SW 1271 (cell line): ENCODE measurements around the gene DEXI.
"Not testable (repeated sequence)": the region's sequence is repeated elsewhere in the genome, so short reads cannot be mapped to it uniquely, and the experiment has no call there.

Source experiments
- DNase-seq, 2 experiments: peaks; one replicate each; lab custom pipeline; 2025; lab: John Stamatoyannopoulos, UW

The DEXI gene

GRCh38 chr16:10941127-10941933 lies 938 bp downstream of the DEXI start:
- no peak for DNase-seq

GRCh38 chr16:10940501-10941079 lies 1.7 kb downstream of the DEXI start:
- no peak for DNase-seq

GRCh38 chr16:10939649-10940234 lies 2.5 kb downstream of the DEXI start:
- no peak for DNase-seq

GRCh38 chr16:10938796-10939648 lies 3.2 kb downstream of the DEXI start:
- no peak for DNase-seq

- DNase-seq = no peak
Measured at GRCh38 chr16:10938321-10938720, 3.9 kb downstream of the DEXI start.

GRCh38 chr16:10937068-10937859 lies 5.0 kb downstream of the DEXI start:
- DNase-seq = no peak

DNA sequence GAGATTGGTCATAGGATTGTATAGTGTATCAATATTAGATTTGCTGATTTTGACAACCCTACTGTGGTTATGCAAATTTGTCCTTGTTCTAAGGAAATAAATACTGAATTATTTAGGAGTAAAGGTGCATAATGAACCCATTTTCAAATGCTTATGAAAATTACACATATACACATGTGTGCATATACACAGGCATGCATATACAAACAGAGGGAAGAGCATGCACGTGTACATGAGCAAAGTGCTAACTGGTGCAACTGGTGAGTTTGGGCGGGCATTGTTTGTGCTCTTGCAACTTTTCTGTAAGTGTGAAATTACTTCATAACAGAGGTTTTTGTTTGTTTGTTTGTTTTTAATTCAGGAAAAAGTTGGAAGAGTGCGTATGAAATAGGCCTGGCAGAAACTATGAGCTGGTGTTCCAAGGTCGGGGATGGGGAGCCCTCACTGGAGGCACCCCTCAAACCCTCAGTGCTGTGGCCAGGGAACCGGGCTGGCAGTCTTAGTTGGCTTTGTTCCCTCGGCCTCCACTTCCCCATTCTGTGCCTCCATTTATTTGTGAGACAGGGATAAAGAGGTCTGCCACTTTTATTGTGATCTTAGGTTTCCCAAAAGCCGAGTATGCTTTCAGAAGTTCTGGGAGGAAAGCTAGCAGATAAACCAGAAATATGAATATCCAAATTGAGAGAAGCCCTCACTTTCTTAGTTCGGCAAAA lies 5.8 kb downstream of the DEXI start:
- no peak for DNase-seq

DNA sequence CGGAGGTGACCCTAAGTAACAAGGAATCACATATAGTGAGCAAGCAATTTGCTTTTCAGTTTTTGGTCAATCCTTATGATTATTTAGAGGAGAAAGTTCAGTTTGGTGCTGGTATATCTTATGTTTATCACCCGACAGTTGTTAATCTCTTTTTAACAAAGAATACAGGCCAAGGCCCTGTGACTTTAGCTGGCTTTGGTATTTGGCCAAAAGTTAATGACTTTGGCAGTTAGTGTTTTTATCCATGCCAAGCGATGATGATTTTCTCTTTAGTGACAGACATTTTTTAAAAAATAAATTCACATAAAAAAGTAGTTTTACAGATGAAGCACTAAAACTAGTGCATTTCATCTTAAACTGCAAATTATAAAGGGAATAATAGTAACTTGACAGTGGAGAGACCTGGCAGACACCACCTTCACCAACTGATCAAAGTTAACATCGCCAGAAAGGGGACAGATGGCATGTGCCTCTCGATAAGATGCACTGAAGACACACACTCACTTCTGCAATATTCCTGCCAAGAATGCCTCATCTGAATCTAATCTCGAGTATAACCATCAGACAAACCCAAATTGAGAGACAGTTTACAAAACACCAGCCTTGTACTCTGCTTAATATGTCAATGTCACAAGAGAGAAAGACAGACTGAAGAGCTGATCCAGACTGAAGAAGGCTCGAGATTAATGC lies 6.9 kb downstream of the DEXI start:
- no peak for DNase-seq

DNA sequence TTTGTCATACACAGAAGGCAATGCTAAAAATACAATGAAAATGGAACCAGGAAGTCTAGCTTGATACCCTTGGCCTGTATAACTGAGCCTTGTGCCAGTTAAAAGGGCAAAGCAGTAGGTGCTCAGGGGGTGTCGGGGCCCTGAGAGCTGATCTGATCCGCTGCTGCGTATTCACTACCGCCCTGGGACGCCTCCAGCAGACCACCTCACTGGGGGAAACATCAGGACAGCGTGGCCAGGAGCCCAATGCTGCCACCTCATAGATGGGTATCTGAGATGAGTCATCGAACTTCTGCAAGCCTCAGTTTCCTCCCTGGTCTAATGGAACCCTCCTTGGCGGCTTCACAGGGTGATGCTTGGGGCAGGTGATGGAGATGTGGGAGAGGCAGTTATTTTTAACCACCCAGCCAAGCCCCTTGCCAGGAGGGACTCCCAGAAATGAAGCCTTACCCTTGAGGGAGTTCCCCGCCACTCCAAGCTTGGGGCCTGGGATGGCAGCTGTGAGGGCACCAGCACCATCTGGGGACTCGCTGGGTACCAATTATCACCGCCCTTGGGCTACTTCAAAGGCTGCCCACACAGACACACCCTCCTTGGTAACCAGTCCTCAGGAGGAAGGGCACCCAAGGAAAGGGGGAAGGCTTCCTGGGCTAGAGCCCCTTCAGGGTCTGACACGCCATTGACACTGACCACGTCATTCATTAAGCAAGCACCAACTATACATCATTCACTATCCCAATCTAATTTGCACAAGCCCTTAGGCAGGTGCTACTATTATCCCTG lies 7.8 kb downstream of the DEXI start:
- DNase-seq = no peak

DNA sequence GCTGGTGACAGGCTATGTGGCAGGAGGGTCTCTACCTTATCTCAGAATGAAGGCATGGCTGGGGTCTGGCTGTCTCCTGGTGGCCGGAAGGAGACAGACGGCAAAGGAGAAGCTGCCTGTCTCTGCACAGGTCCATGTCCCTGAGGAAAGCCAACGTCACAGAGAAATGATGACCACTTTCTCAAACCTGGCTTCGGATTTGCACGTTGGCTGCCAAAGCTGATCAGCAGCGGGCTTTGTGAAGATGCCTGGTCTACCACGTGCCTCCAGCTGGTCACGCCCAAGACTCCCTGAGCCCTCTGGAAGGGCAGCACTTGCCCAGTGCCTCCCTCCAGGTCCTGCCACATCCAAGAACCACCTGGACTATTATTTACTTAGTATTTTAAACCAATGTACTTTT lies 8.4 kb downstream of the DEXI start:
- no peak for DNase-seq

GRCh38 chr16:10932959-10933710 lies 9.1 kb downstream of the DEXI start:
- DNase-seq = no peak

DNA sequence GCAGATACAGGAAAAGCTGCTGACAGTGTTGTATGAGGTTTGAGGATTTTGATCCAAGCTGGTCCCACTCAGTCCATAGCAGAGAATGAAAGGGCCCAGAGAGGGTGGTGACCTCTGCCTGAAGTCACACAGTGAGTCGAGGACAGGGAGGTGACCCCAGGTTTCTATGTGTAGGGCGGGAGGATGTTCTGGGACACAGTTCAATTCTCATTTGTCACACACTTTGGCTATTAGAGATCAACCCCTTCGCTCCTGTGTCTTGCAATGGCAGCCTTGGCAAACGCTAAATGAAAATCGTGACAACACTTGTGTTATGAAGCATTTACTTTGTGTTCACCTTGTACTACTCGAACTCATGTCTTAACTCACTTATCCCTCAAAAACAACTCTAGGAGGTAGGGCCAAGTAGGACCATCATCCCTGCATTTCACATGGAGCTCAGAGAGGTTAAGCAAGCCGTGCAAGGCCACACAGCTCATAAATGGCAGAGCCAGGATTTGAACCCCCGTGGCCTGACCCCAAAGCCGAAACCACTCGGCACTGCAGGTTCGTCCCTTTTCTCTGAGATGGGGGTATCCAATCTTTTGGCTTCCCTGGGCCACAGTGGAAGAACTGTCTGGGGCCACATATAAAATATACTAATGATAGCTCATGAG lies 10.2 kb downstream of the DEXI start:
- no peak for DNase-seq

DNA sequence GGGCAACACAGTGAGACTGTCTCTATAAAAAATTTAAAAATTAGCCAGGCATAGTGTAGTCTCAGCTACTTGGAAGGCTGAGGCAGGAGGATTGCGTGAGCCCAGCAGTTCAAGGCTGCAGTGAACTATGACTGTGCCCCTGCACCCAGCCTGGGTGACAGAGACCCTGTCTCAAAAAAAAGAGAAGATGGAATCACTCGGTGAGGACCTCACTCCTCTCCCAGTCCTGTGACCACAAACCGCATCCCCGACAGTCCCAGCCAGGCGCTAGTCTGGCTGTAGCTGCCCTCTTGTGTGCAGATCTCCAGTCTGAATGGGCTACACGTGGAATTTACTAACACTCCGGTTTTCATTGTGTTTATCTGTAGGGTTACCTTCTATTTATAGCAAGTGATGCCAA lies 11.1 kb downstream of the DEXI start:
- DNase-seq = no peak

DNA sequence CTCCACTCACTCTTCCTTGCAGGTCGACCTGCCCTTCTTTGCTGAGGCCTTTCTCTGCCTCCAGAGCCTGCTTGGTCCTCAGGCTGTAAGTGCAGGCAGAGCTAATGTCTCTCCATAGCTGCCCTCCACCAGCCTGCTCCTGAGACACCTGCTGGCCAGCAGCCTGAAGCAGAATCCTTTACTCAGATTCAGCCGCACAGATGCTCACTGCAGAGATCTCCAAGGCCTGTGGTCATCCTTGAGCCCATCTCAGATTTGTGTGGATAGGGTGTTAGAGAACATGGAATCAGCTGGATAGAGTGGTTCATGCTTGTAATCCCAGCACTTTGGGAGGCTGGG lies 11.5 kb downstream of the DEXI start:
- no peak for DNase-seq

DNA sequence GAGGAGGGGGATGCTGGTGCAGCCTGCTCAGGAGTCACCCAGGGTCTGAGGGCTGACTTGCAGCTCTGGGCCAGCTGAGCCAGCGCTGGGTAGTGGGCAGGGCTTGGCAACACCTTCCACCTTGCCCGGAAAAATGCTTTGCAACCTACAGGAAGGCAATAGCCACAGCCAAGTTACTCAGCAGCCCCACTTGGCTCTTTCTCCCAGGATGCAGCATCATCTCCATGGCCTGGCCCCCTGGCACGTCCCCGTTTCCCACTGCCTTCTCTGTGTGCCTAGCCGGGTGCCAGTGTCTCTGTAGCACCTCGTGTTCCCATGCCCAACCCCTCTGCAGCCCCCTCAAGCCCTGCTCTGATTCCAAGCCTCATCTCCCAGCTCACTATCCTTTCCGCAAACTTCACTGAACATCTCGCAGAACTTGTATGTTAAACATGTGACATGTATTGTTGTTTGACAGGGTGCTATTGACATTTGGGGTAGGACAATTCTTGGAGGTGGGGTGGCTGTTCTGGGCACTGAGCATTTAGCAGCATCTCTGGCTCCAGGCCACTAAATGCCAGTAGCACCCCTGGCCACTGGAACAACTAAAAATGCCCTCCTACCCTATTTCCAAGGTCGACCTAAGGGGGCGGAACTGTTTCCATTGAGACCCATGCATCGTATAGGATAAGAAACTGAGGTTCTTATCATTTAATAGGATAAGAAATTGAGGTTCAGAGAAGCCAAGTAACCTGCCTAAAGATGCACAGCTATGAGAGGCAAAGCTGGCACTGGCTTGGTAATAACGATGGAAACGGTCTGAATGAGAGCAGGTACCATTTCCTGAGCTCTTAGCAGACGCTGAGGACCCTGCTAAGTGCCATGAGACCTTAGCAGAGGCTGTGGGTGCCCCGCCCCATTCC lies 12.2 kb downstream of the DEXI start:
- DNase-seq = no peak

DNA sequence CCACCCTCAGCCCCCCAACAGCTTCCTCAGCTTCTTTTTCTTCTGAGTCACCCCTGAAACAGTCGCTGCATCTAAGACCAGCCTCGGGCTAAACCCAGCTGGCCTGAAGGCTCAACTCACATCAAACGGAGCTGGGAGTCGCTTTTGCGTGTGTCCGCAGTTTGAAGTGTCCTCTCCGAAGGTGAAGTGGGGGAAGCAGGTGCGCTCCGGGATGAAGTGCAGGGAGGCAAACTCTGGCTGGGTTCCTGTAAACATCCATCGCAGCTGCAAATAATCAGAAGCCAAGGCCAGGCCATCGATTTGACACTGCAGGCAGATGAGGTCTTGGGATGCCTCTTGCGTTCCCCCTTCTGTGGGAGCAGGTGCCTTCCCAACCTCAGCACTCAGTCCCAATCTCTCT lies 13.2 kb downstream of the DEXI start:
- not testable (repeated sequence) for DNase-seq

GRCh38 chr16:10927497-10928112 lies 14.7 kb downstream of the DEXI start:
- no peak for DNase-seq
